ENCODE measurements around the gene PPP1R2B.

- TF ChIP-seq EZH2 (IDR thresholded peaks at IDR 0.05; ENCODE audit: low read length, missing control alignments) (no peak), CTCF (conservative IDR thresholded peaks at IDR 0.05 in 1 of 2, IDR thresholded peaks at IDR 0.05 in 1 of 2; ENCODE audit: low read depth in 1 of 2, low read length in 2 of 2) (no peak)
Observed at GRCh38 chr5:156896546-156896945, 46.5 kb downstream of the PPP1R2B start.
